Activated CD8-positive, alpha-beta memory T cell treated with anti-CD3 and anti-CD28 coated beads for 24 hours (primary cell): ENCODE data around the gene TOX2.
A peak's percentile ranks its signal among the peaks of the same experiment; 100 is the strongest.

Experiments
- DNase-seq: peaks from one replicate; pipeline ENCODE4 v3.0.0-alpha.2; 2020

TOX2 gene

DNA sequence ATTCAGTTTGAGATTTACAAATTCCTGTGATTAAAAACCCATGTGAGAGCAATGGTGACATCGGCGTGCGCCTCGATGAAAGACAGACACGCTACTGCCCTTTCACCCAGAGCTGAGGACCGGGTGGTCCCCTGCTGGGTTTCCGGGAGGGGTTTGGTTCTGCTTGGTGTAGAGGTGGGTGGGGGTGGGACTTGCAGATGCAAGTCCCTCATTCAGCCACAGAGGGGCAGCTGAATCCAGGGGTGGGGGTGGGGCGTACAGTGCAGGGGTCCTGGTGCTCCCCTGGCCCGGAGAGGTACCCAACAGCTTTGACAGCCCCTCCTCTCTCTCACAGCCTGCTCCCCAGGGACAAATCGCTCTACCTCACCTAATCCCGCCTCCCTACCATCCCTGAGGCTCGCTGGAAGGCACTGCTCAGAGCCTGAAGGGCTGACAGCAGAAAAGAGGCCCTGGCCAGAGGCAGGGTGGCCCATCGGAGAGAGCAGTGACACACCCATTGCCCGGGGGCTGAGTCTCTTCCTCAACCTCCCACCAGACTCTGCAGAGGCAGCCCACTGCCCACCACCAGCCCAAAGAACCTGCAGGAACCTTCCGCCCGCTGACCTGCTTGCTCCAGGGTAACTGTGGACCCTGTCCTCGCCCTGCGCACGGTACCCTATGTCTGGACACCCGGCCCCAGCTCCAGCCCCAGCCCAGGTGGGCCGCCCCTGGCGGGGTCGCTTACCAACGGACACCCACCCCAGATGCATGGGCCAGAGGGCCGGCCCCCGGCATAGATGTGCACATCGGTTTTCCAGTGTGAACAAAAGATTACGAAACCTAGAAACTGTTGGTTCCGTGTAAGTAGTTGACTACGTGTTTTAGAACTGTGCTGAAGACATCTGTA lies 153.9 kb downstream of the TOX2 start:
- peak; percentile 69 for DNase-seq

DNA sequence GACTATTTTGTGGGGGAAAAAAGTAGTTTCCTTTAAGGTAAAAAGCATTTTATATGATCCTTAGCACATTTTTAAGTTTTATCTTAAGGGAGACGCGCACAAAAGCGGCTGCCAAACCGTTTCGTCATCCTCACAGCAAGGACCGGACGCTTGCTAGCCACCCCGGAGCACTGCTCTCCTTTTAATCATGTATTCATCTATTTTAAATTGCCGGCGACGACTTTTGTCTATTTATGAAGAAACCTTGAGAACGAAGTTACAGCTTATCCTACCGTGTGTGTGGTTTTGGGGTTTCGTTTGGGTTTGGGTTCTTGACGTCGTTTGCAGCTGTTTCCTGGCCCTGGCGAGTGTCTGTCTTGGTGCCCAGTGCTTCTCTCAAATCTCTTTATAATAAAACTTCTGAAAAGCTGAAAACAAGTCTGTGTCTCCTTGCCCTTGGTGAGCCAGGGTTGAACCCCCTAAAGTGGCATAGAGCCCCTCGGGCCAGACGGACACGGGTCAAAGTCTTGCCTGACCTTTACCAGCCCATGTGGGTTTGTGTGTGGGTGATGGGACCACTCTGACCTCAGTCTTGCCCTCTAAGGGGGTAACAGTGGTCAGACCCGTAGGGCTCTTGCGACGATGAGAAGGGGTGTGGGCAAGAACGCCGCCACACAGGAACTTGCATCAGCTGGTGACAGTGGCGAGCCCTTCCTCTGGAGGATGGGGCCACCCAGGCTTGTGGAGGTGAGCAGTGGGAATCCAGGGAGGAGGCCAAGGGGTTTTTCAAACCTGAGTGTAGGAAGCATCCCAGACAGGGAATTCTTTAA lies 154.8 kb downstream of the TOX2 start:
- peak; percentile 82 for DNase-seq

DNA sequence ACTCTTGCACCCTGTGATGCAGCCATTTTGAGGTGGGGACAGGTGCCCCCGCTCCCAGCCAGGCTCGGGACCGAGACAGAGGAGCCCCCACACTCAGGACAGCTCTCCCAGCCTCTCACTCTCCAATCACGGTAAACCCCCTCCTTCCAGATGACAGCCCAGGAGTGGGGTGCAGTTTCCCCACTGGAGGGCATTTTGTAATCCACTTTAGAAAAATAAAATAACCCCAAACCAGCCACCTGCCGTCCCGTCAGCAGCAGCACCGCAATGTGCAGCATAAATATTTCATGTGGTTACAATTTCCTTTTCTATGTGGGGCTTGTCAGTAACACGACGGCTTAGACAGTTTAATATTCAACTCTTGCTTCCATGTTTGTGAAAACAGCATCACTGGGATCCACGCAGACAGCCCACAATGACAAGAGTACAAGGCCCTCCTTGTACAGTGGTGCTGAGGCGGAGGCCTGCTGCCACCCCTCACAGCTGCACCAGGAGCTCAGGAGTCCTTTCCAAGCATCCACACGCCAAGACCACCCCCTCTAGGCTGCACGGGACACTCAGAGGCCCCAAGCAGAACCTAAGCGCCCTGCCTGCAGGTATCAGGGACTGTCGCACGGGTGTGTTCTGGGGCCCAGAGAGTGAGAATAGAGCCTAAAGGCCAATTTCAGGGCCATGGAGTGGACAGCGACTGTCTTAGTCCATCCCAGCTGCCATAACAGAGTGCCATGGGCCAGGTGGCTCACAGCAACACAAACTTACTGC lies 155.7 kb downstream of the TOX2 start:
- DNase-seq, result peak; percentile 70

DNA sequence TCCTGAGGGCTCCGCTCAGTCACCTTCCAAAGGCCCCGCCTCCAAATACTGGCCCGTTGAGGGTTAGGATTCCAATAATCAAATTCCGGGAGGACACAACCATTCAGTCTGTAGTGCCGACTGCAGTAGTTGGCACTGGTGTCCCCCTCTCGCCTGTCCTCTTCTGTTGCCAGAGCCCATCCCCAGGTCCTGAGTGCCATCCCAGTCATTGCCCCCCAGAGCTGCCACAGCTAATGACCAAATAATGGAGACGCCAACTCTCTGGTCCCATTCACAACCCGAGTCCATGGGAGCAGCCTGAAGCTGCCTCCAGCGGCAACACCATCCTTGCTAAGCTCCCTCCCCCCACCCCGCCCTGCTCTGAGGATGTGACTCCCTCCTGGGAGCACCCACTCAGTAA lies 156.4 kb downstream of the TOX2 start:
- no peak for DNase-seq

DNA sequence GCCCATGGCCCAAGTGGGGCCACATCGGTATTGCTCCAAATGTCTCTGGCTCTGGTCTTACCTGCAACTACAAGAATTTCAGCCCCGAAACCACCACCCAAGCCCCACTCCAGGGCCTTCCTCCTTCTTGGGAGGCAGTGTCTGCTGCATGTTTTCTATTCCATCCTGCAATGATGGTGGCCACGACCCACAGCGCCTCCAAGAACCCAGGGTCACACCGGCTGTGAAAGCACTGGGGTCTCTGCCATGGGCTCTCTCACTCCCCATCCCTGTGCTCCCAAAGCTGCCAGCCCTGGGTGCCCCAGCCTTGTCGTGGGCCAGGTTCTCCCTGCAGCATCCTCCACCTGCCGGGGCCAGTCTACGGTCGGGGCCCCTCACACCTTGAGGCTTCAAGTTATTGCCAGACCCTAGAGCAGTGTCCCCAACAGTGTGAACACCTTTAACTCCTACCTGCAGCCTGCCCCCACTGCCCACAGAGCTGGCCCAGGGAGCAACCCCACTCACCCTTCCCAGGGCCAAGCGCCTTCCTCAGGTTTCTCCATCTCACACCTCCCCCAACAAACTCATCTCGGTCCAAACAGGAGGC lies 157.0 kb downstream of the TOX2 start:
- peak; percentile 56 for DNase-seq

- DNase-seq, result peak; percentile 51
Observed at GRCh38 chr20:44072384-44072783, 157.7 kb downstream of the TOX2 start.

- DNase-seq, result peak; percentile 57
Observed at GRCh38 chr20:44073011-44073674, 158.5 kb downstream of the TOX2 start.

GRCh38 chr20:44073675-44074071 lies 159.0 kb downstream of the TOX2 start:
- DNase-seq, result peak; percentile 54

- DNase-seq, result no peak
Observed at GRCh38 chr20:44074252-44075151, 159.8 kb downstream of the TOX2 start.

DNA sequence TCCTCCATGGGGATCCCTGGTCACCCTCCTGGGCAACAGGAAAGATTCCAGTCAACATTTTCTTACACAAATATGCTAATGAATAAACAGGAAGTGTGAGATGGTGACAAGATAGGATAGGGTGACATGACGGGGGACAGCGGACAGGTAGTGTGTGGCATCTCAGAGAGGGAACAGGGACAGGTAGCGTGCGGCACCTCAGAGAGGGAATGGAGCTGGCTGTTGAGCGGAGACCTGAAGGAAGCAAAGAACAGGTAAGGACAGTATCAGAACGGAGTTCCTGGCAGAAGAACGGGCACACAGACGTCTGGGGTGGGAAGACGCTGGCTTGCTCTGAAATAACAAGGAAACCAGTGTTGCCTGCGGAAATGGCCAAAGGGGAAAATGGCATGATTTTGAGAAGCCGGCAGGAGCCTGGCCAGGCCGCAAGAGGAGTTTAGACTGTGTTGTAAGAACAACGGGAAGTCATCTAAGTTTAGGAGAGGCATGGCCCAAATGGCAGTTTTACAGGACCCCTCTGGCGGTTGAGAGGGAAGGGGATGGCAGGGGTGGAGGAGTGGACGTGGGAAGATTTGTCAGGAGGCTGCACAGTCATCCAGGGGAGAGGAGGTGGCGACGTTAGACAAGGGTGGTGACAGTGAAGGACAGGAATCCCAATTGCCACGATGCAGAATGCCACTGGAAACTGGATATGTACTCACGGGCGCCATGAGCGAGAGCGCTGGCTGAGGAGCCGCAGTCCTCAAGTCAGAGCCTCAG lies 160.7 kb downstream of the TOX2 start:
- no peak for DNase-seq

DNA sequence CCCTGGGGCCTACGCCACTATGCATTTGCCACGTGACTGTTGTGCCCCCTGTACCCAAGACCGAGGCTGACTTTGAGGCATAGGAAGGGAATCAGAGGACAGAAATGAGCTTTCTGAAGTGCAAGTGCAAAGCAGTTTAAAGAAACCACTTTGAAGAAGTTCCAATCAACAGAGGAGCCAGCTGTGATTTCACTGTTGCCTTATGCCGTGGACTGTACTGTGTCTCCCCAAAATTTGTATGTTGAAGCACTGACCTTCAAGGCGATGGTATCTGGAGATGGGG lies 161.2 kb downstream of the TOX2 start:
- DNase-seq, result no peak

DNA sequence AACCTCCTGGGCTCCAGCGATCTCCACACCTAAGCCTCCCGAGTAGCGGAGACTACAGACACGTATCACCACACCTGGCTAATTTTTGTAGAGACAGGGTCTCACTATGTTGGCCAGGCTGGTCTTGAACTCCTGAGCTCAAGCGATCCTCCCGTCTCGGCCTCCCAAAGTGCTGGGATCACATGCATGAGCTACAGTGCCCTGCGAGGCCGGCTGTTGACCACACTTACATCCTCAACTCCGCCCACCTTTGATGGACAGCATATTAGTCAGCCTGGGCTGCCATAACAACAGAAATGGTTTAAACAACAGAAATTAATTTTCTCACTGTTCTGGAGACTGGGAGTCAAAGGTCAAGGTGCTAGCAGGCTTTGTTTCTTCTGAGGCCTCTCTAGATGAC lies 164.6 kb downstream of the TOX2 start:
- no peak for DNase-seq

DNA sequence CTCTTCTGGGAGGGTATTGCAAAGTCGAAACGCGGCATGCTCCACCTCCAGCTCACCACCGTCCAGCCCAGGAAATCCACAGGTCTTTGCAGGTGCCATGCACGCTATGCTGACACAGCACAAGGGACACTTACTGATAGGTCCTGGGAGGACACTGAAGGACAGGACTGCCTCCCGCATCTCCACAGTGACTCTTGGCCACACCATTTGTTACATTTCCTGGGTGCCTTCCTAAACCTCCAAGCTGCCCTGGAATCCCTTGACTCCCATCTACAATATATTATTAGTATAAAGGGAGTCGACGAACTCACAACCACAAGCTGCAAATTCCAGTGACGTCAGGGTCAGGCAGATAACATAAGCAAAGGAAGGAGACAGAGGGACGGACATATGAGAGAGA lies 165.4 kb downstream of the TOX2 start:
- no peak for DNase-seq

DNA sequence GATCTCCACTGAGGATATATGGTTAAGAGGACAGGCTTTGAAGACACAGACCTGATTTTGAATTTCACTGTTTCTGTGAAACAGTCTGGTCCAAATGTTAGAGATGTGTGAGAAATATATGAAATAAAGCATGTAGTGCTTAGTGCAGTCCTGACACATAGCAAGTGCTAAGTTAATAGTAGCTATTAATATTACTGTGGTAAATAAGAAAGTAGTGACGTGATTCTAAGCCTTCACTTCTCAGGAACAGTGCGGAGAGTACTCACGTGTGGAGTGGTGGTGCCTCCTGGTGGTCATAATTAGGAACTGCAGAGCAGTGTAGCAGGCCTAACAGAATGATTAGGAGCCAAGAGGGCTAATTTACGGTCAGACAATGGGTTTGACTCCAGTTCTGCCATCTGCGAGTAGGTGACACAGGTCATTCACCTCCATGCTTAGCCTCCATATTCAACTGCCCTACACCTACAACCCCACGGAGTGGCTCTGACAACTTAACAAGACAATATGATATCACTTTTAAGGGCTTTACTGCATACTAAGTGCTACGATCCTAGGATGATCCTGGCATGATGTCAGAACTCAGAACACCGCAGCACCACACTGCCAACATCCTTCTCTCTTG lies 166.1 kb downstream of the TOX2 start:
- DNase-seq, result peak; percentile 88

DNA sequence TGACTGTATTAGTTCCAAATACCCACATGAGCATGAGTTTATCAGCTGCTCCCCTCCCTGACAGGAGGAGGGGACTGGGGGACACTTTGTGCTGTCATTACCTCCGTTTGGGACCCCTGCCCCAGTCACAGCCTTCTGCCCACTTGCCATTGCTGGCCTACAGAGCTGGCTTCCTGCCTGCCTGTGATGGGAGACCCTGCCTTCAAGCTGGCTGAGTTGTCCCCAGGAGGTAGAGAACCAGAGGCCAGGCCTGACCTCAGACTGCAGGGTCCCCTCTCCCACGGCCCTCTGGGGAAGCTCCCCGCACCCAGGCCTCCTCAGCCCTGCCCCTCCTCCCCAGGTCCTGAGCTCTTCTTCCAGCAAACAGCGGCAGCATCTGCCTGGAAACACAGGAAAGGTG lies 166.8 kb downstream of the TOX2 start:
- no peak for DNase-seq

- DNase-seq, result no peak
Observed at GRCh38 chr20:44081888-44082287, 167.2 kb downstream of the TOX2 start.

- no peak for DNase-seq
Observed at GRCh38 chr20:44083220-44083933, 168.7 kb downstream of the TOX2 start.

DNA sequence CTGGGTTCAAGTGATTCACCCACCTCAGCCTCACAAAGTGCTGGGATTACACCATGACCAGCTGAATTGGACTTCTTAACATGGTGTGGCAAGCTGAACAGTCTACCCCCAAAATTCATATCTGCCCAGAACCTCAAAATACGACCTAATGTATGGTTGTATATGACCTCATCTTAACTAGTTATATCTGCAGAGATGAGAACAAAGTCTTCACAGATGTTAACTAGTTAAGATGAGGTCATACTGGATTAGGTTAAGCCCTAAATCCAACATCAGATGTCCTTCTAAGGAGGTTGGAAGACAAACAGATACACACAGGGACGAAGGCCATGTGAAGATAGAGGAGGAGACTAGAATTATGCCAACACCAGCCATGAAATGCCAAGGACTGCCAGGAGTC lies 169.8 kb downstream of the TOX2 start:
- no peak for DNase-seq

DNA sequence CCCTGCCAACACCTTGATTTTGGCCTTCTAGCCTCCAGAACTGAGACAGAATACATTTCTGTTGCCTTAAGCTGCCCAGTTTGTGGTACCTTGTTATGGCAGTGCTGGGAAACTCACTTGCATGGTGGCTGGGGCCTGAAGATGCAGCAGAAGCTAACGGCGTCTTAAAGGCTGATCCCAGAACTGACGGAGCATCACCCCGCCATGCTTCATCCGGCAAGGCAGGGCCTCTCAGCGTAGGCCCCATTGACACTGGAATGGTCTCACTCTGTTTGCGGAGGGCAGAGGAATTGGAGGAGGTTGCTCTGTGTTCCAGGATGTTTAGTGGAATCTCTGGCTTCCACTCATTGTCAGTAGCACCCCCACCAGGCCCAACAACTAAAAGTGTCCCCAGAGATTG lies 170.2 kb downstream of the TOX2 start:
- no peak for DNase-seq
